Natural killer cell treated with Interleukin-12 subunit alpha and Interleukin-12 subunit beta and Interleukin-15 and Interleukin-18, amount 100 ng/mL, for 72 hours (primary cell): Measurements from ENCODE around the gene PCDHB10. TPM values are rescaled to one million over a fixed set of nuclear protein-coding genes. Genes with fewer than 3 reads are reported as not detected.
"Not testable (repeated sequence)": the region's sequence is repeated elsewhere in the genome, so short reads cannot be mapped to it uniquely, and the experiment has no call there.

ENCODE experiments used
- ATAC-seq, 2 donors: fragments of 150-1000 bp; cut with Tn5 transposase in 1 of 2; sonication (Bioruptor Pico), chemical (Tn5 transposase) in 1 of 2; 2 replicates each; pipeline ENCODE4 v1.10.0; 2021
- DNase-seq: peaks from one replicate; pipeline ENCODE4 v3.0.0; 2022; ENCODE audit warnings: low spot score
- H3K27ac Mint-ChIP-seq, 2 donors: 1 replicate in 1 of 2; 2 replicates in 1 of 2; pipeline ENCODE4 v1.8.0; 2022; ENCODE audit warnings: mixed read lengths in 2 of 2, mild to moderate bottlenecking in 1 of 2, moderate library complexity in 1 of 2
- H3K27me3 Mint-ChIP-seq, 2 donors: 1 replicate in 1 of 2; 2 replicates in 1 of 2; pipeline ENCODE4 v1.8.0; 2022; ENCODE audit warnings: mixed read lengths in 2 of 2
- H3K36me3 Mint-ChIP-seq: one replicate; pipeline ENCODE4 v1.8.0; 2022; ENCODE audit warnings: mixed read lengths
- H3K4me1 Mint-ChIP-seq, 2 donors: 1 replicate in 1 of 2; 2 replicates in 1 of 2; pipeline ENCODE4 v1.8.0; 2022; ENCODE audit warnings: low read depth in 2 of 2, mixed read lengths in 2 of 2, mild to moderate bottlenecking in 1 of 2
- H3K4me3 Mint-ChIP-seq: one replicate; pipeline ENCODE4 v1.8.0; 2022; ENCODE audit warnings: mixed read lengths
- H3K9me3 Mint-ChIP-seq: 2 replicates; pipeline ENCODE4 v1.8.0; 2022; ENCODE audit warnings: mixed read lengths
- total RNA-seq, 2 donors: library from RNA; stranded (reverse); gene quantifications; one replicate each; pipeline ENCODE4 v1.2.3, GENCODE V29; 2022

The PCDHB10 gene
- total RNA-seq, 2 donors from 2014 or later = not detected

DNA sequence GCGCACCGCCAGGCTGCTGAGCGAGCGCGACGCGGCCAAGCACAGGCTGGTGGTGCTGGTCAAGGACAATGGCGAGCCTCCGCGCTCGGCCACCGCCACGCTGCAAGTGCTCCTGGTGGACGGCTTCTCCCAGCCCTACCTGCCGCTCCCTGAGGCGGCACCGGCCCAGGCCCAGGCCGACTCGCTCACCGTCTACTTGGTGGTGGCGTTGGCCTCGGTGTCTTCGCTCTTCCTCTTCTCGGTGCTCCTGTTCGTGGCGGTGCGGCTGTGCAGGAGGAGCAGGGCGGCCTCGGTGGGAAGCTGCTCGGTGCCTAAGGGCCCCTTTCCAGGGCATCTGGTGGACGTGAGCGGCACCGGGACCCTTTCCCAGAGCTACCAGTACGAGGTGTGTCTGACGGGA lies 9.5 kb downstream of the PCDHB10 start:
- H3K27ac Mint-ChIP-seq, H3K4me3 Mint-ChIP-seq, ATAC-seq, H3K4me1 Mint-ChIP-seq, DNase-seq, H3K9me3 Mint-ChIP-seq: not testable (repeated sequence)
- Mint-ChIP-seq H3K27me3 (peaks cover 5 to 24% of the 10 kb centered on the region in 2 donors), H3K36me3 (peaks cover 16% of the 10 kb centered on the region)

DNA sequence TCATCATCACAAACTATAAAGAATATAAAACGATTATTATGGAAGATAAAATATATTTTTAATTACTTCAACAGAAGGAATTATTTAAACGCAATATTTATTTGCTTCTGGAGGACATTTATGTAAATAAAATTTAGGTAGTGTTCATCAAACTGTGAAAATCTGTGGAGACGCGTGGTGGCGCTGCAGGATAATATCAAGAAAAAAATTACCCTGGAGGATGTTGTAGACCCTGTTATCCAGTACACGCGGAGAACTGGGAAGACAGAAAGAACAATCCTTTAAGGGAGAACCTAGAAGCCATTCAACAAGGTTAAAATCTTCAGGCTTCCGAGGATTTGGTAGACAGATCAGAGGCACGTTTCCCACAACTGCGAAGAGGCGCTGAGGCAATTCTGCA lies 16.3 kb downstream of the PCDHB10 start, which contains the start of gene PCDHB12:
Gene PCDHB12 (plus strand): TSS at position 242 of the 400 bp plus-strand sequence. CDS start 189 bp downstream, outside the sequence.
- Mint-ChIP-seq H3K4me3 (no peak within 1 kb of the TSS), H3K9me3 (no peaks in the 10 kb centered on the region), H3K36me3 (no peaks in the 10 kb centered on the region), H3K4me1 (no peaks in the 10 kb centered on the region), H3K27ac (no peak within 1 kb of the TSS), H3K27me3 (peaks cover 14 to 37% of the 10 kb centered on the region in 2 donors)
- DNase-seq (no peak), ATAC-seq (no peak)

DNA sequence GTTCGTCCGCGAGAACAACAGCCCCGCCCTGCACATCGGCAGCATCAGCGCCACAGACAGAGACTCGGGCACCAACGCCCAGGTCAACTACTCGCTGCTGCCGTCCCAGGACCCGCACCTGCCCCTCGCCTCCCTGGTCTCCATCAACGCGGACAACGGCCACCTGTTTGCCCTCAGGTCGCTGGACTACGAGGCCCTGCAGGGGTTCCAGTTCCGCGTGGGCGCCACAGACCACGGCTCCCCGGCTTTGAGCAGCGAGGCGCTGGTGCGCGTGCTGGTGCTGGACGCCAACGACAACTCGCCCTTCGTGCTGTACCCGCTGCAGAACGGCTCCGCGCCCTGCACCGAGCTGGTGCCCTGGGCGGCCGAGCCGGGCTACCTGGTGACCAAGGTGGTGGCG lies 18.1 kb downstream of the PCDHB10 start:
- not testable (repeated sequence) for ATAC-seq, H3K4me3 Mint-ChIP-seq, DNase-seq, H3K4me1 Mint-ChIP-seq, H3K9me3 Mint-ChIP-seq, H3K27ac Mint-ChIP-seq, H3K36me3 Mint-ChIP-seq
- H3K27me3 Mint-ChIP-seq = peaks cover 17 to 37% of the 10 kb centered on the region in 2 donors

DNA sequence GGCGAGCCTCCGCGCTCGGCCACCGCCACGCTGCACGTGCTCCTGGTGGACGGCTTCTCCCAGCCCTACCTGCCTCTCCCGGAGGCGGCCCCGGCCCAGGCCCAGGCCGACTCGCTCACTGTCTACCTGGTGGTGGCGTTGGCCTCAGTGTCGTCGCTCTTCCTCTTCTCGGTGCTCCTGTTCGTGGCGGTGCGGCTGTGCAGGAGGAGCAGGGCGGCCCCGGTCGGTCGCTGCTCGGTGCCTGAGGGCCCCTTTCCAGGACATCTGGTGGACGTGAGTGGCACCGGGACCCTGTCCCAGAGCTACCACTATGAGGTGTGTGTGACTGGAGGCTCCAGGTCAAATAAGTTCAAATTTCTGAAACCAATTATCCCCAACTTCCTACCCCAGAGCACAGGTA lies 18.7 kb downstream of the PCDHB10 start:
- H3K36me3 Mint-ChIP-seq, H3K4me3 Mint-ChIP-seq, H3K4me1 Mint-ChIP-seq, ATAC-seq, H3K9me3 Mint-ChIP-seq, H3K27ac Mint-ChIP-seq, DNase-seq: not testable (repeated sequence)
- H3K27me3 Mint-ChIP-seq = peaks cover 17 to 37% of the 10 kb centered on the region in 2 donors

DNA sequence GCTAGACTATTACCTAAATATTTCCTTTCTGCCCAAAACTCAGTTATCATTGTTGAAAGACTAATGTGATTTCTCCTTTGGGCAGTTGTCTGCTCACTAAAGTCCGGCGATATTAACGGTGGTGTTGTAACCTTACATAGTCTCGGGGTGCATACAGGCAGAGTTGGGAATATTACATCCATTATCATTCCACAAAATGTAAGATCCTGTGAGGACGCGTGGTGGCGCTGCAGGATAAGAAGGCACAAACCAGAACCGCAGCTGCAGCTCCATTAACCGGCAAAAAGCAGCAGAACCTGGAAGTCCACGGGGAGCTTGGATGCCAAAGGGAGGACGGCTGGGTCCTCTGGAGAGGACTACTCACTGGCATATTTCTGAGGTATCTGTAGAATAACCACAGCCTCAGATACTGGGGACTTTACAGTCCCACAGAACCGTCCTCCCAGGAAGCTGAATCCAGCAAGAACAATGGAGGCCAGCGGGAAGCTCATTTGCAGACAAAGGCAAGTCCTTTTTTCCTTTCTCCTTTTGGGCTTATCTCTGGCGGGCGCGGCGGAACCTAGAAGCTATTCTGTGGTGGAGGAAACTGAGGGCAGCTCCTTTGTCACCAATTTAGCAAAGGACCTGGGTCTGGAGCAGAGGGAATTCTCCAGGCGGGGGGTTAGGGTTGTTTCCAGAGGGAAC lies 21.6 kb downstream of the PCDHB10 start, which contains the start of gene PCDHB13:
Gene PCDHB13 (plus strand): TSS at position 264 of the 684 bp plus-strand sequence. CDS start 205 bp downstream, at position 469.
- not testable (repeated sequence) for H3K4me3 Mint-ChIP-seq, ATAC-seq, H3K4me1 Mint-ChIP-seq, H3K9me3 Mint-ChIP-seq, H3K27ac Mint-ChIP-seq, DNase-seq
- H3K27me3 Mint-ChIP-seq = peaks cover 15 to 26% of the 10 kb centered on the region in 2 donors
- peaks cover 11% of the 10 kb centered on the region for H3K36me3 Mint-ChIP-seq

DNA sequence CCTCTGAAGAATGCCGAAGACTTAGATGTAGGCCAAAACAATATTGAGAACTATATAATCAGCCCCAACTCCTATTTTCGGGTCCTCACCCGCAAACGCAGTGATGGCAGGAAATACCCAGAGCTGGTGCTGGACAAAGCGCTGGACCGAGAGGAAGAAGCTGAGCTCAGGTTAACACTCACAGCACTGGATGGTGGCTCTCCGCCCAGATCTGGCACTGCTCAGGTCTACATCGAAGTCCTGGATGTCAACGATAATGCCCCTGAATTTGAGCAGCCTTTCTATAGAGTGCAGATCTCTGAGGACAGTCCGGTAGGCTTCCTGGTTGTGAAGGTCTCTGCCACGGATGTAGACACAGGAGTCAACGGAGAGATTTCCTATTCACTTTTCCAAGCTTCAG lies 22.4 kb downstream of the PCDHB10 start:
- Mint-ChIP-seq H3K36me3 (peaks cover 11% of the 10 kb centered on the region), H3K27me3 (peaks cover 14 to 22% of the 10 kb centered on the region in 2 donors)
- H3K9me3 Mint-ChIP-seq, DNase-seq, H3K4me1 Mint-ChIP-seq, H3K27ac Mint-ChIP-seq, H3K4me3 Mint-ChIP-seq, ATAC-seq: not testable (repeated sequence)

DNA sequence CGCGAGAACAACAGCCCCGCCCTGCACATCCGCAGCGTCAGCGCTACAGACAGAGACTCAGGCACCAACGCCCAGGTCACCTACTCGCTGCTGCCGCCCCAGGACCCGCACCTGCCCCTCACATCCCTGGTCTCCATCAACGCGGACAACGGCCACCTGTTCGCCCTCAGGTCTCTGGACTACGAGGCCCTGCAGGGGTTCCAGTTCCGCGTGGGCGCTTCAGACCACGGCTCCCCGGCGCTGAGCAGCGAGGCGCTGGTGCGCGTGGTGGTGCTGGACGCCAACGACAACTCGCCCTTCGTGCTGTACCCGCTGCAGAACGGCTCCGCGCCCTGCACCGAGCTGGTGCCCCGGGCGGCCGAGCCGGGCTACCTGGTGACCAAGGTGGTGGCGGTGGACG lies 23.4 kb downstream of the PCDHB10 start:
- not testable (repeated sequence) for H3K4me3 Mint-ChIP-seq, H3K4me1 Mint-ChIP-seq, DNase-seq, H3K27ac Mint-ChIP-seq, H3K9me3 Mint-ChIP-seq, ATAC-seq
- peaks cover 14 to 31% of the 10 kb centered on the region in 2 donors for H3K27me3 Mint-ChIP-seq
- H3K36me3 Mint-ChIP-seq = peaks cover 18% of the 10 kb centered on the region

DNA sequence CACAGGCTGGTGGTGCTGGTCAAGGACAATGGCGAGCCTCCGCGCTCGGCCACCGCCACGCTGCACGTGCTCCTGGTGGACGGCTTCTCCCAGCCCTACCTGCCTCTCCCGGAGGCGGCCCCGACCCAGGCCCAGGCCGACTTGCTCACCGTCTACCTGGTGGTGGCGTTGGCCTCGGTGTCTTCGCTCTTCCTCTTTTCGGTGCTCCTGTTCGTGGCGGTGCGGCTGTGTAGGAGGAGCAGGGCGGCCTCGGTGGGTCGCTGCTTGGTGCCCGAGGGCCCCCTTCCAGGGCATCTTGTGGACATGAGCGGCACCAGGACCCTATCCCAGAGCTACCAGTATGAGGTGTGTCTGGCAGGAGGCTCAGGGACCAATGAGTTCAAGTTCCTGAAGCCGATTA lies 23.9 kb downstream of the PCDHB10 start:
- not testable (repeated sequence) for H3K9me3 Mint-ChIP-seq, DNase-seq, H3K4me3 Mint-ChIP-seq, H3K27ac Mint-ChIP-seq, ATAC-seq, H3K4me1 Mint-ChIP-seq
- peaks cover 18% of the 10 kb centered on the region for H3K36me3 Mint-ChIP-seq
- H3K27me3 Mint-ChIP-seq = peaks cover 11 to 34% of the 10 kb centered on the region in 2 donors

DNA sequence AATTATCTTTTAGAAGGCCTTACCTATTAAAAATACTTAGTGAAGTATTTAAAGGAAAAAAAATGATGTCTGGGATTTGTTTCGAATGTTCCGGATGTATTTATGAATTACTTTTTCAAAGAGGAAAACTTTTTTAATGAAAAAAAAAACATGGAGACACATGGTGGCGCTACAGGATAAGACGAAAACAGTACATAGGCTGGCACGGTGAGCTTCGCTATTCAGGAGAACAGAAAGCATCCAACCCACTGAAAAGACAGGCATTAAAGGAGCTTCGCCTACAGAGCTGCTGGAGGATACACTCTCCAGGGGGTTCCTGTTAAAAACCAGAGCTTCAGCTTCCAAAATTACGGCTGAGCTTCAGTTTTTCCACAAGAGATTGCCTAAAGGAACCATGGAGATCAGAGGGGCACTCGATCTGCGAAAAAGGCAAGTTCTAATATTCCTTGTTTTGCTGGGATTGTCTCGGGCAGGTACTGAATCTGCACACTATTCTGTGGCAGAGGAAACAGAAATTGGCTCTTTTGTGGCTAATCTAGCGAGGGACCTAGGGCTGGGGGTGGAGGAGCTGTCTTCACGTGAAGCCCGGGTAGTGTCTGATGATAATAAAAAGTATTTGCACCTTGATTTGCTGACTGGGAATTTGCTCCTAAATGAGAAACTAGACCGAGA lies 31.1 kb downstream of the PCDHB10 start, which contains the start of gene PCDHB14:
Gene PCDHB14 (plus strand): TSS at position 232 of the 672 bp plus-strand sequence. CDS start 163 bp downstream, at position 395.
- no peak within 1 kb of the TSS for H3K4me3 Mint-ChIP-seq
- peaks cover 11% of the 10 kb centered on the region for H3K36me3 Mint-ChIP-seq
- no peak within 1 kb of the TSS for H3K27ac Mint-ChIP-seq
- H3K27me3 Mint-ChIP-seq = peaks cover 12 to 35% of the 10 kb centered on the region in 2 donors
- ATAC-seq (no peak), DNase-seq (no peak)
- H3K9me3 Mint-ChIP-seq = peaks cover 4% of the 10 kb centered on the region
- H3K4me1 Mint-ChIP-seq = no peaks in the 10 kb centered on the region

DNA sequence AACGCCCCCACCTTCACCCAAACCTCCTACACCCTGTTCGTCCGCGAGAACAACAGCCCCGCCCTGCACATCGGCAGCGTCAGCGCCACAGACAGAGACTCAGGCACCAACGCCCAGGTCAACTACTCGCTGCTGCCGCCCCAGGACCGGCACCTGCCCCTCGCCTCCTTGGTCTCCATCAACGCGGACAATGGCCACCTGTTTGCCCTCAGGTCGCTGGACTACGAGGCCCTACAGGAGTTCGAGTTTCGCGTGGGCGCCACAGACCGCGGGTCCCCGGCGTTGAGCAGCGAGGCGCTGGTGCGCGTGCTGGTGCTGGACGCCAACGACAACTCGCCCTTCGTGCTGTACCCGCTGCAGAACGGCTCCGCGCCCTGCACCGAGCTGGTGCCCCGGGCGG lies 32.7 kb downstream of the PCDHB10 start:
- DNase-seq, H3K36me3 Mint-ChIP-seq, H3K9me3 Mint-ChIP-seq, H3K27ac Mint-ChIP-seq, H3K4me1 Mint-ChIP-seq, H3K4me3 Mint-ChIP-seq, ATAC-seq: not testable (repeated sequence)
- peaks cover 12 to 29% of the 10 kb centered on the region in 2 donors for H3K27me3 Mint-ChIP-seq

DNA sequence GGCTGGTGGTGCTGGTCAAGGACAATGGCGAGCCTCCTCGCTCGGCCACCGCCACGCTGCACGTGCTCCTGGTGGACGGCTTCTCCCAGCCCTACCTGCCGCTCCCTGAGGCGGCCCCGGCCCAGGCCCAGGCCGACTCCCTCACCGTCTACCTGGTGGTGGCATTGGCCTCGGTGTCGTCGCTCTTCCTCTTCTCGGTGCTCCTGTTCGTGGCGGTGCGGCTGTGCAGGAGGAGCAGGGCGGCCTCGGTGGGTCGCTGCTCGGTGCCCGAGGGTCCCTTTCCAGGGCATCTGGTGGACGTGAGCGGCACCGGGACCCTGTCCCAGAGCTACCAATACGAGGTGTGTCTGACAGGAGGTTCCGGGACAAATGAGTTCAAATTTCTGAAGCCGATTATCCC lies 33.3 kb downstream of the PCDHB10 start:
- peaks cover 12 to 23% of the 10 kb centered on the region in 2 donors for H3K27me3 Mint-ChIP-seq
- H3K4me3 Mint-ChIP-seq, DNase-seq, H3K4me1 Mint-ChIP-seq, H3K27ac Mint-ChIP-seq, ATAC-seq, H3K9me3 Mint-ChIP-seq, H3K36me3 Mint-ChIP-seq: not testable (repeated sequence)

DNA sequence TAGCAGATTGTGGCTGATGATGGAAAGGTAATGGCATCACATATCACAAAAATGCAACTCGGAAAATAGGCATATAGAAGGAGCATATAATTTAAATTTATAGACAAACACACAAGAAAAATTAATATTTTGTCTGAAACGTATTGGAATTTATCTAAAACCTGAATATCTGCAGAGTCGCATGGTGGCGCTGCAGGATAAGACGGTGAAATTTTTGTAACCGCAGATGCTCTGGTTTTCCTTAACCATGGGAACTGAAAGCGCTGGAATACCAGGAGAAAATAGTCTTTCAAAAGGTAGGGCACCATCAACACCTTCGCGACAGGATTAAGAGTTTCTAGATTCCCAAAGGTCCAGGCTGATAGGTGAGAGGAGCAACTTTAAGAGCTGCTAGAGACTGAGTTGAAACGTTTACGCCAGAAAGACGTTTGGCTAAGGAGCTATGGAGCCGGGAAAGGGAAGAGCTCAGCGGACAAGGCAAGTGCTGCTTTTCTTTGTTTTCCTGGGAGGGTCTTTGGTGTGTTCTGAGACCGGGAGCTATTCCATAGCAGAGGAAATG lies 42.0 kb downstream of the PCDHB10 start:
- no peak overlapping the region for H3K27ac Mint-ChIP-seq
- peaks cover 15% of the 10 kb centered on the region for H3K36me3 Mint-ChIP-seq
- DNase-seq (no peak), ATAC-seq (no peak)
- H3K4me3 Mint-ChIP-seq = no peak overlapping the region
- H3K9me3 Mint-ChIP-seq = peaks cover 12% of the 10 kb centered on the region
- H3K27me3 Mint-ChIP-seq = peaks cover 0 to 11% of the 10 kb centered on the region in 2 donors
- no peaks in the 10 kb centered on the region for H3K4me1 Mint-ChIP-seq

DNA sequence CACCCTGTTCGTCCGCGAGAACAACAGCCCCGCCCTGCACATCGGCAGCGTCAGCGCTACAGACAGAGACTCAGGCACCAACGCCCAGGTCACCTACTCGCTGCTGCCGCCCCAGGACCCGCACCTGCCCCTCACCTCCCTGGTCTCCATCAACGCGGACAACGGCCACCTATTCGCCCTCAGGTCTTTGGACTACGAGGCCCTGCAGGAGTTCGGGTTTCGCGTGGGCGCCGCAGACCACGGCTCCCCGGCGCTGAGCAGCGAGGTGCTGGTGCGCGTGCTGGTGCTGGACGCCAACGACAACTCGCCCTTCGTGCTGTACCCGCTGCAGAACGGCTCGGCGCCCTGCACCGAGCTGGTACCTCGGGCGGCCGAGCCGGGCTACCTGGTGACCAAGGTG lies 43.8 kb downstream of the PCDHB10 start:
- not testable (repeated sequence) for H3K4me3 Mint-ChIP-seq, ATAC-seq, DNase-seq, H3K27ac Mint-ChIP-seq, H3K4me1 Mint-ChIP-seq
- Mint-ChIP-seq H3K36me3 (peaks cover 31% of the 10 kb centered on the region), H3K9me3 (peaks cover 15% of the 10 kb centered on the region), H3K27me3 (peaks cover 0 to 19% of the 10 kb centered on the region in 2 donors)
